MM.1S (cell line): Measurements from ENCODE around the gene PADI4.

Experiments used
- EZH2 ChIP-seq: fragments of 300-600 bp; sonication (generic); optimal IDR thresholded peaks from 2 replicates; pipeline ENCODE3; 2017; ENCODE audit warnings: low read depth, mild to moderate bottlenecking, antibody characterized with exemption, low read length, mixed read lengths
- EZH2phosphoT487 ChIP-seq: fragments of 300-600 bp; sonication (generic); IDR thresholded peaks from 2 replicates; pipeline ENCODE4 v1.6.1; 2018; ENCODE audit warnings: antibody characterized with exemption, low read length
- TF ChIP-seq, protein P1 (sequence below): fragments of 300-600 bp; sonication (generic); IDR thresholded peaks from 2 replicates; pipeline ENCODE4 v1.5.1; 2016; ENCODE audit warnings: antibody characterized with exemption, low read length, mixed read lengths

GRCh38 chr1:17351598-17352324, 43.8 kb downstream of the PADI4 start:
- no peak for TF ChIP-seq EZH2phosphoT487
- TF ChIP-seq, protein P1, sequence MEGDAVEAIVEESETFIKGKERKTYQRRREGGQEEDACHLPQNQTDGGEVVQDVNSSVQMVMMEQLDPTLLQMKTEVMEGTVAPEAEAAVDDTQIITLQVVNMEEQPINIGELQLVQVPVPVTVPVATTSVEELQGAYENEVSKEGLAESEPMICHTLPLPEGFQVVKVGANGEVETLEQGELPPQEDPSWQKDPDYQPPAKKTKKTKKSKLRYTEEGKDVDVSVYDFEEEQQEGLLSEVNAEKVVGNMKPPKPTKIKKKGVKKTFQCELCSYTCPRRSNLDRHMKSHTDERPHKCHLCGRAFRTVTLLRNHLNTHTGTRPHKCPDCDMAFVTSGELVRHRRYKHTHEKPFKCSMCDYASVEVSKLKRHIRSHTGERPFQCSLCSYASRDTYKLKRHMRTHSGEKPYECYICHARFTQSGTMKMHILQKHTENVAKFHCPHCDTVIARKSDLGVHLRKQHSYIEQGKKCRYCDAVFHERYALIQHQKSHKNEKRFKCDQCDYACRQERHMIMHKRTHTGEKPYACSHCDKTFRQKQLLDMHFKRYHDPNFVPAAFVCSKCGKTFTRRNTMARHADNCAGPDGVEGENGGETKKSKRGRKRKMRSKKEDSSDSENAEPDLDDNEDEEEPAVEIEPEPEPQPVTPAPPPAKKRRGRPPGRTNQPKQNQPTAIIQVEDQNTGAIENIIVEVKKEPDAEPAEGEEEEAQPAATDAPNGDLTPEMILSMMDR, result no peak
- no peak for TF ChIP-seq EZH2
